ENCODE results near the gene NR1I2.

NR1I2 gene

GRCh38 chr3:119781330-119782198 lies at the start of gene NR1I2:
Gene NR1I2, plus strand, starts transcription at chr3:119782101.
- peak; percentile 72 for DNase-seq

GRCh38 chr3:119733812-119734211 lies 48.1 kb upstream of the NR1I2 start:
- no peak for DNase-seq

DNA sequence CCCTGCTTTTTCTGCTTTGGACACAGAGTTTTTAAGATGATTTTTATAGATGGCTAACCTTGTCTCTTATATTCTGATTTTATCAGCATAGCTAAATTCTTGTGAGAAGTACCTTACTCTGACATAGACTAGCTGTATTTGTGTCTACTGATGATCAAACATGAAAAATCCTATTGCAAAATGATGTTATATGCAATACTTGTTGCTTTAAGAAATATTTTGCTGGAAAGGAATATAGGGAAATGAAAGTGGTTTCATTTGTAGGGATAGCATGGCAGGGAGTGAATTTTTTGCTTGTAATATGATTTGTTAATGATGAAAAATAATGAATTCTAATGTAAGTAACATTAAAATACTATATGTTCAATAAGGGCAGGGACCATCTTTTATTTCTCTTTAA lies 43.2 kb upstream of the NR1I2 start:
- no peak for DNase-seq

DNA sequence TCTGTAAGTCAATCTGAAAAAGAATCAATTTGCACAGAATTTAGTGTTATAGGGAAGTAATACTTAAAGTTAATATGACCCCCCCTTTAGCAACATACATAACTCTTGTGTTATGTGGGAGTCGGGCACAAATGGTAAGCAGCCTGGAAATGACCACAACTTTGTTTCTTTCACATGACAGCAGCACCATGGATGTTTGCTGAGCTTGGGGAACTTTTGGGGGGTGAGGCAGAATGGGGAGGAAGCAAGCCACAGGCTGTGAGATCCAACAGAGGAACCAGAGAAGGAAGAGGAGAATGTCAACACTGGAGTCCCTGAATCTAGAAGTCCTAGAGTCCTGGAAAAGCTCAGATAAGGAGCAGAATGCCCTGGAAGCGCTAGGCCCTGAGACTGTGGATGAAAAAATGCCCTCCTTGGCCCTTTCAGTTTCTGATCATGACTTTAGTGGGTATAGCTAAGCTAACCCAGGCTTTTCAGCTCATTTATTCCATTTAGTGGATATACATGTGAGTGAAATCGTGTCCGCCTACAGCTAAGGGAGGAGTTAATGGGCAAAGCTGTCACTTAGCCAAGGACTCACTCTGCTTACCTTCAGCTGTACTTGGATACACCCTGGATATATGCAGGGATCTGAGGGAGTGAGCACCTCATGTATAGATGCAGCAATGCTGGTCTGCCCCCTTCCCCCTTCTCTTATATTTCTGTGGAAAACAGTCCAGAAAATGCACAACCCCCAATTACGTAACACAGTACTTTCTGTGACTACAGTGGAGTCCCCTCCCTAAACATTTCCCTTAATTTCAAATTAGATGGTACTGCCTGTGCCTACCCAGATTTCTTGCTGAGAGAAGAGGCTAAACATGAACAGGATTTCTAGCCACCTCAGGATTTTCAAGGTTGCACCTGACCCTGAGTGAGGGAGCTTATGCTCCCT lies 40.0 kb upstream of the NR1I2 start:
- DNase-seq: no peak

DNA sequence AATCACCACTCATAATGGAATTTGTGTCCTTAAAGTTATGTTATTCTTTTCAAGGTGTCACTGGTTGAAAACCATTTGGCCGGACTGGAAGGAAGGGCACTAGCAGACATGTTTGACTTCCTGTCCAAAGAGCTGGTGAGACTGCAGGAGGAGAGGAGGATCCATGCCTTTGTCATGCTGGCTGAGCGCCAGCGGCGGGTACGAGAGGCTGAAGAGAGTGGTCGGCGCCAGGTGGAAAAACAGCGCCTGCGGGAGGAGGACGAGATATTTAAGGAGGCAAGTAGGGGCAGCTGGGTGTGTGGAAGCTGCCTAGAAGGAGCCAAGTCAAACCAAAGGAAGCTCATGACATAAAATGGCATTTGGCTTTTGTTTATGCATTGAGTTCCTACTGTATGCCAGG lies 38.0 kb upstream of the NR1I2 start:
- DNase-seq: no peak

DNA sequence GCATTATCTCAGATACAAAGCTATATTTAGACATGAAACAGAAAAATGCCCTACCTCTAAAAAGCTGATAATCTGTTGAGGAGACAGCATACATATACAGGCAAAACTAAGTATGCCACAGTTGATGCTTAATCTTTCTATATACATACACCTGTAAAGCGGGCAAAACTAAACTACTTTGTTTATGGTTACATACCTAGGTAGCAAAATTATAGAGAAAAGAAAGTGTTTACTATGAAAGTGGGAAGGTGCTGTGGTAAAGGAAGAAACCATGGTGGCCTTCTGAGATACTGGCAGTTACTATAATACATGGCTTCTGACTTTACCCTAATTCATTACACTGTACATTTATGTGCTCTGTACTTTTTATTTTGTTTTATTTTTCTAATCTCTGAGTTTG lies 36.0 kb upstream of the NR1I2 start:
- no peak for DNase-seq

DNA sequence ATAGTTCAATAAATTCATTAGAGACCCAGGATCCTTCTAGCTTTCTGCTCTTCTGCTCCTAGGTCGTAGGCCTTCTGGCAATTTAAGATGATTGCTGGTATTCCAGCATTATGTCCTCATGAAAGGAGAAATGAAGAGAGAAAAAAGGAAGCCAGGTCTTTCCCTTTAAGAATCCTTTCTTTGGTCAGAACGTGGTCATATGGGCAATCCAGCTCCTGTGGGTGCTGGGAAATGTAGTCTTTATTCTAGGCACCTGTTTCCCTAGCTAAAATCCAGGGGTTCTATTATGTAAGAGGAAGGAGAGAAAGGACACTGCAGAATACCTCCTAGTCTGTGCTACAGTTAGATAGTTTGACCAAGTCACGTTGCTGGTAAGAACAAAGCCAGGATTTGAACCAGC lies 35.5 kb upstream of the NR1I2 start:
- no peak for DNase-seq

- no peak for DNase-seq
Measured at GRCh38 chr3:119747357-119747756, 34.5 kb upstream of the NR1I2 start.

DNA sequence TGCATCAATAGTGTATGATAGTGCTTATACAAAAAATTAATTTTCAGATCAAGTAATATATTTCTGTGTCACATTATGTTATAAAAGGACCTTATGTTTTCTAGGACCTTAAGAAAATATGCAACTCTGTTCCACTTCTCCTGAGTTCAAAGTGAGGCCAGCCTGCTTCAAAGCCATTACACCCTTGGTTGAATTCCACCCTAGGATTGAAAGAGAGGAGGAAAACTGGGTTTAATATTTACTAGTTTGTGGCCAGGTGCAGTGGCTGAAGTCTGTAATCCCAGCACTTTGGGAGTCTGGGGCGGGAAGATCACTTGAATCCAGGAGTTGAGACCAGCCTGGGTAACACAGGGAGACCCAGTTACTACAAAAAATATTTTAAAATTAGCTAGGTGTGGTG lies 32.9 kb upstream of the NR1I2 start:
- no peak for DNase-seq

GRCh38 chr3:119751423-119751822 lies 30.5 kb upstream of the NR1I2 start:
- DNase-seq: no peak

DNA sequence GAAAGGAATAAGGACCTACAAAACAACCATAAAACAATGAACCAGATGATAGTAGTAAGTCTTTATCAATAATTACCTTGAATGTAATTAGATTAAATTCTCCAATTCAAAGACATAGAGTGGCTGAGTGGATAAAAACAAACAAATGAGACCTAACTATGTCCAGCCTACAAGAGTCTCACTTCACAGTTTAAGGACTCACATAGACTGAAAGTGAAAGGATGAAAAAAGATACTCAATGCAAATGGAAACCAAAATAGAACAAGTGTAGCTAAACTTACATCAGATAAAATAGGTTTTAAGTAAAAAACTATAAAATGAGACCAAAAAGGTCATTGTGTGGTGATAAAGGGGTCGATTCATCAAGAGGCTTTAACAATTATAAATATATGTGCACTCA lies 21.9 kb upstream of the NR1I2 start:
- DNase-seq: no peak

- DNase-seq: no peak
Measured at GRCh38 chr3:119762876-119763275, 19.0 kb upstream of the NR1I2 start.

- DNase-seq: no peak
Measured at GRCh38 chr3:119763466-119763865, 18.4 kb upstream of the NR1I2 start.

GRCh38 chr3:119765239-119765638 lies 16.7 kb upstream of the NR1I2 start:
- DNase-seq: no peak

DNA sequence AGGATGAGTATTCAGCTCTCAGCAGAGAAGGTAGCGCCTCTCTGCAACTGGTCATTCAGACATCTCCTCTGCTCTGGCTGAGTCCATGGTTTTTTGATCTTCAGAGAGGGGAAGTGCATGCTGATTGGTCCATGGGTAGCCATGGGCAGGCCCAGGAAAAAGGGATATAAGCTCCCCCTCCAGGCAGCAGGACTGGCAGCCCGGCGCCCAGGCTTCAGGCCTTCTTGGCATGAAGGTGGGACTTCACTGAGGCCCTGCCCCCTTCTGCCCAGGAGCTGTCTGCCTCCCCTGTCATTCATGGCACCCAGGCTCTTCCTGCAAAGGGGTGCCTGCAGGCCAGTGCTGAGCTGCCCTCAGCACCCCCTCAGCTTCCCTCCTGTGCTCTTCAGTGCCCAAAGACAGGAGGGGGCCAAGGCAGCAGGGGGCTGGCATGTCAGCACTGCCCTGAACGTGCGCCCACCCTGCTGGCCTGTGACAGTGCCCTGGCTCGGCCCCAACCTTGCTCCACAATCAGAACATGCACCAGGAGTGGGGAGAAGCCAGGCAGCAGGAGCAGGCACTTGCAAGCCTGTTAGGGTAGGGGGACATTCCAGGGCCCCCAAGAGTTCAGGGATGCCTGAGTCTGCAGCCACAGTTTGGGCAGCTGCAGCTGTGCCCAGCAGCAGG lies 13.8 kb upstream of the NR1I2 start:
- no peak for DNase-seq

DNA sequence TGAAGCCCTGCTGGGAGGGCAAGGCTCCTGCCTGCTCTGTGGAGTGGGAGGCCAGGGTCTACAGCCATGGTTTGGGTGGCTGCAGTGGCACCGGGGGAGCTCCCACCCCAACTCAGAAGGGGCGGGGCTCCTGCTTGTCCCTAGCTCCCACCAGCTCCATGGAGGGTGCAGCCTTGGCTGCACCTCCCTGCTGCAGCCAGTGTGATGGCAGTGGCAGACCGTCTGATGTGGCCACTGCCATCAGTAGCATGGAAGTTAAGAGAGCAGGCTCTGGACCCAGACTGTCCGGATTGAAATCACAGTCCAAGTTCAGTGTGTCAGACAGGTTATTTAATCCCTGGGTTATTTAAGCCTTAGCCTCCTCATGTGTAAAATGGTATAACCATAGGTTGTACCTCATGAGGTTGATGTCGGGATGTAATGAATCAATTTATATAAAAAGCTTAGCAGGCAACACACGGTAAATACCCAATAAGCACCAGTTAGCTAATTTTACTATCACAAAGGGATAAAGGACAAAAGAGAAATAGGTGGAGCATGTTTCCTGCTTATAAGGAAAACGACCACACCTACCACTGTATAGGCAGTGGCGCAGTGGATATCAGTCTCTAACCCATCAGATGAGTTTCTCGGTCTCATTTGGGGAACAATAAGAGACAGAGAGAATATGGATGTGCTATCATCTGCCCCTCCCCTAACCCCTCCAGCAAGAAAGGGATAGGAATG lies 13.1 kb upstream of the NR1I2 start:
- DNase-seq: no peak

- no peak for DNase-seq
Measured at GRCh38 chr3:119769394-119770149, 12.3 kb upstream of the NR1I2 start.

DNA sequence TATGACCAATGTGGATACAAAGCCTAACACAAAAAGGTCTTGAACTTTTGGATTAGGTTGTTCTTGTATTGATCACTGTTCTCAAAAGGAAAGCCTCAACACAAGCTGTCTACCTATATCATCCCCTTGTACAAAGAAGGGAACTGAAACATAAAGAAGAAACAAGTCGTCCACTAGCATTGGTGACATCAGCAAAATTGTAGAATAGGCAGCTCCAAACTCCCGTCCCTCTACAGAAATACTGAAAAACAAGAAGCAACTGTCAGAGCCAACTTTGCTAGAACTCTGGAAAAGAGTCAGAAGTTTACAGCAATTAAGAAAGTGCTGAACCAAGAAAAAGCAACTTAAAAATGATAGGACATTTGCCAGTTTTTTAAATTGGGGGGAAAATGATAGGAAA lies 7.5 kb upstream of the NR1I2 start:
- no peak for DNase-seq

DNA sequence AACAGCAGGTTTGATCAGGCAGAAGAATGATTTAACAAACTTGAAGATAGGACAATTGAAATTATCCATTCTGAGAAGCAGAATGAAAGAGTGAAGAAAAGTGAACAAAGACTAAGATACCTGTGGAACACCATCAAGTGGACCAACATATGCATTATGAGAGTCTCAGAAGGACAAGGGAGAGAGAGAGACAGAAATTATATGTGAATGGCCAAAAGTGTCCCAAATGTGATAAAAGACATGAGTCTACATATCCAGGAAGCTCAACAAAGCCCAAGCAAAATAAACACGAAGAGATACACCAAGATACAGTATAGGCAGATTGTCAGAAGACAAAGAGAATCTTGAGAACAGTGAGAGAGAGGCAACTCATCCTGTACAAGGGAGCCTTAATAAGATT lies 5.6 kb upstream of the NR1I2 start:
- DNase-seq: no peak

DNA sequence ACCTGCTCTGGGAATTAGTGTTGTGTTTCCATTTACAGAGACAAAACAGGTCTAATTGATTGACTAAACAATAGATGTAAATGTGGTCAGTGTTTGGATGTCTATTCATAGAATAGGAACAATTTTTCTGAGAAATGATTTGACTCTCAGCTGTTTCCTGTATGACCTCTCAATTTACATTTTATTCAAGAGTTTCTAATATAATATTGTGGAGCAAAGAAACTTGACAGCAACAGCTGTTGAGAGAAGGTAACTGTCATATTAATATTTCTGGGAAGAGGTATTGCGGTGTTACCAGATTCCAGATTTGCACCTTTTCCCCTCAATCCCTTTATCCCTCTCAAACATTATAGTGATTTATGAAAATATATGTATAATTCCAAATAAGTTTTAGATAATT lies 3.7 kb upstream of the NR1I2 start:
- DNase-seq: no peak

DNA sequence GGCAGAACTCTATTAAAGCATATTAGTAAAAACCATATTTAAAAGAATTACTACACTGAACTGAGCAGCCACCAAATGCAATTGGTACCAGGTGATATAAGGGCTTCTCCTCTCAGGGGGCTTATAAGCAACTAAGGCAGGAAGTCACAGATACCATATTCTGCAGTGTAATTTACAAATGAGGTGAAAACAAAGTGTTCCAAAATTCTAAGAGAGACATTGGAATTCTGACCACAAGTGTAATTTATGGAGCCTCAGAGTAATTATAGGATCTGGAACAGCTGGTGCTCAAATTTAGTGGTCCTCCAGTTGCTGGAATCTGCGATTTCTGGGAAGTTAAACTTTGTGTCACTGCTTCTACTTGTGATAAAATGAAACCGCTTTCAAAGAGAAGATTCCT lies 3.1 kb upstream of the NR1I2 start:
- DNase-seq: no peak
